ENCODE results near the gene STEAP3. TPM values are rescaled to one million over a fixed set of nuclear protein-coding genes. Genes with fewer than 3 reads are reported as not detected.

The STEAP3 gene
- total RNA-seq, 1 experiment from 2014 or later, result 32.3 TPM

- TF ChIP-seq EZH2phosphoT487 (IDR thresholded peaks at IDR 0.05; ENCODE audit: borderline replicate concordance) (no peak), CTCF (IDR thresholded peaks at IDR 0.05 in 2 of 3, conservative IDR thresholded peaks at IDR 0.05 in 1 of 3; ENCODE audit: borderline replicate concordance in 1 of 3, insufficient read depth in 1 of 3, low read depth in 2 of 3, low read length in 2 of 3) (no peak), CEBPB (IDR thresholded peaks at IDR 0.05; ENCODE audit: low read depth) (no peak), RAD21 (IDR thresholded peaks at IDR 0.05; ENCODE audit: low read depth) (no peak), ZBTB33 (IDR thresholded peaks at IDR 0.05; ENCODE audit: extremely low read depth, insufficient replicate concordance, low read length) (no peak)
- ATAC-seq, result no peak
- intact Hi-C loops (cut with micrococcal nuclease), result no loop called here
- ChIA-PET POLR2A (no interaction called here), CTCF (interaction anchor here (1.3 kb wide), 1 partner anchor 10 kb away, joined by 6 read pairs; no protein-coding TSS in a partner anchor), RAD21 (ENCODE audit: low non-redundant PET in 1 of 2, low total read pairs in 2 of 2, uncharacterized antibody in 2 of 2, unreplicated experiment in 2 of 2) (no interaction called here)
- Histone ChIP-seq H4K20me1 (ENCODE audit: insufficient read depth) (no peaks in the 10 kb centered on the region), H3K27me3 (ENCODE audit: insufficient read depth, low read length) (no peaks in the 10 kb centered on the region), H3K79me2 (ENCODE audit: insufficient read depth, low read length) (no peaks in the 10 kb centered on the region), H2AFZ (ENCODE audit: low read depth, low read length, poor library complexity, severe bottlenecking) (no peak overlapping the region), H3K4me3 (replicated peaks in 1 of 2; ENCODE audit: low read depth in 1 of 2, low read length in 2 of 2) (no peak overlapping the region), H3K4me2 (ENCODE audit: low read length) (no peak overlapping the region), H3K9ac (ENCODE audit: low read length) (no peak overlapping the region), H3K9me3 (ENCODE audit: control insufficient read depth in 1 of 2, insufficient read depth in 1 of 2, low read depth in 1 of 2, low read length in 2 of 2) (no peaks in the 10 kb centered on the region), H3K36me3 (ENCODE audit: control insufficient read depth in 1 of 2, insufficient read depth in 2 of 2, low read length in 2 of 2) (no peaks in the 10 kb centered on the region), H3K9me2 (ENCODE audit: insufficient read depth) (no peaks in the 10 kb centered on the region), H3K27ac (ENCODE audit: low read depth, low read length) (no peak overlapping the region), H3K4me1 (ENCODE audit: control insufficient read depth in 1 of 2, insufficient read depth in 2 of 2, low read length in 2 of 2) (no peaks in the 10 kb centered on the region)
- DNase-seq (ENCODE audit: low read depth, low spot score), result no peak
- no TSS peak for BruUV-seq (replicated peaks)
These were observed 77.8 kb downstream of the STEAP3 start for GRCh38 chr2:119301413-119301812.

Measured in HCT116 (cell line).